Parietal lobe (tissue), 1 donor: ENCODE data around the gene TEX9. TPM values are rescaled to one million over a fixed set of nuclear protein-coding genes. Genes with fewer than 3 reads are reported as not detected.

Experiments
- total RNA-seq: library from RNA; depleted of rRNA; stranded (reverse); fragments of >200 nt; gene quantifications from one replicate; pipeline ENCODE4 v1.2.3, GENCODE V29; 2014

TEX9 gene
- 28.2 TPM for total RNA-seq

DNA sequence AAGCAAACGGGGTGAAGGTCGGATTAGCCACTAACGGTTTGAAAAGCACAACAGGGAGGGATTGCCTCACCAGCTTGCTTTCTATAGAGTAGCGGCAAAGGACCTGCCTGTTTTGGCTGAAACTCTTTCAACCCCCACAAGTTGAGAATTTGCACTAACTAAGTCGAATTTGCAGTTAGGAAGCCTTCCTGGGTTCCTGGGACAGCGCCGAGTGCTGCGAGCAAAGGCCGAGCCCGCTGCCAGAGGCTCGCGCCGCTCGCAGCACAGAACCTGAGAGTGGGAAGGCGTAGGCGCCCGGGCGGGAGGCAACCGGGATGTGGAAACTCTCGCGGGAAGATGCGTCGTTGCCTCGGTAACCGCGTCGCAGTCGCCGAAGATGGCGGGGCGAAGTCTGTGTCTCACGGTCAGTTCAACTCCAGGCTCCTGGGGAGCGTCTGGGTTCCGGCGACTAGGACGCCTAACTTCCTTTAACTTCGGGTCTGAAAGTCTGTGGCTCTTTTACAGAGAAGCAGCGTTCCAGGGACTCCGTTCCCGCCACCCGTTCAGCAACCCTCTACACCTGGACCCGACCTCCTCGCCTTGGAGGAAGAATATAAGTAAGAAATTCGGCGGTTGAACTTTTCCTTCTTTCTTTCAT lies at the start of gene TEX9:
TSS of gene TEX9 (plus strand) at position 352 of the 637 bp plus-strand sequence. CDS start at position 377, 25 bp downstream.

DNA sequence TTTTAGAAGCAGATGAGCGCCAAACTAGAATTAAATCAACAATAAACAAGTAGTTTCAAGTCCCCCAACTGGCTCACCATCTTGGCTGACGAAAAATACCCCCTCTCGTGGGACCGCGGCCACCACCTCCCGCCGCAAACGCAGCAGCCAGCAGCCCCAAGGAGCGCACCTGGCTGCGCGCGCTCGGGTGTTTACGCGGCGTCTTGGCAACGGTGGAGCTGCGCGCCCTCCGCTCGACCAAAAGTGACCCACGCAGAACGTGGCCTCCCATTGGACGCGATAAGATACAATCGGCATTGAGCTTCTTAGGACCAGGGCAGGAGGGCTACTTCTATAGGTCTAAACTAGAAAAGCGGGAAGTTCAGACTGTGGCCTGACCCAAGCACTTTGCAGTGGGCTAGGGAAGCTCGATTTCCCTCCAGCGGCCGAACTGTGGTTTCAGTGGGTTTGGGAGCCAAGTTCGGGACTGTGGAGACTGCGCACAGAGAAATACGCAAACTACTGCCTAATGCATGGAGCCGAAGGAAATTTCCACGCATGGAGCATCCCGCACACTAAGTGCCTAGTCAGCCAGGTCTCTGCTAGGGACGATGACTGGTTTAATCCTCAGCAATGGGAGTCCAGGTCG lies 99.8 kb downstream of the TEX9 start, which contains the start of gene MNS1:
TSS of gene MNS1 (minus strand) at position 245 of the 628 bp plus-strand sequence. CDS start at position 80, 165 bp downstream.

Other genes starting within 250 kb of the TEX9 start
- gene RFX7, start 121.5 kb upstream of the TEX9 start, total RNA-seq, result 35.7 TPM
- gene MNS1, start 99.7 kb downstream of the TEX9 start, total RNA-seq, result 2.8 TPM